ENCODE results near the gene CABP1.

DNA sequence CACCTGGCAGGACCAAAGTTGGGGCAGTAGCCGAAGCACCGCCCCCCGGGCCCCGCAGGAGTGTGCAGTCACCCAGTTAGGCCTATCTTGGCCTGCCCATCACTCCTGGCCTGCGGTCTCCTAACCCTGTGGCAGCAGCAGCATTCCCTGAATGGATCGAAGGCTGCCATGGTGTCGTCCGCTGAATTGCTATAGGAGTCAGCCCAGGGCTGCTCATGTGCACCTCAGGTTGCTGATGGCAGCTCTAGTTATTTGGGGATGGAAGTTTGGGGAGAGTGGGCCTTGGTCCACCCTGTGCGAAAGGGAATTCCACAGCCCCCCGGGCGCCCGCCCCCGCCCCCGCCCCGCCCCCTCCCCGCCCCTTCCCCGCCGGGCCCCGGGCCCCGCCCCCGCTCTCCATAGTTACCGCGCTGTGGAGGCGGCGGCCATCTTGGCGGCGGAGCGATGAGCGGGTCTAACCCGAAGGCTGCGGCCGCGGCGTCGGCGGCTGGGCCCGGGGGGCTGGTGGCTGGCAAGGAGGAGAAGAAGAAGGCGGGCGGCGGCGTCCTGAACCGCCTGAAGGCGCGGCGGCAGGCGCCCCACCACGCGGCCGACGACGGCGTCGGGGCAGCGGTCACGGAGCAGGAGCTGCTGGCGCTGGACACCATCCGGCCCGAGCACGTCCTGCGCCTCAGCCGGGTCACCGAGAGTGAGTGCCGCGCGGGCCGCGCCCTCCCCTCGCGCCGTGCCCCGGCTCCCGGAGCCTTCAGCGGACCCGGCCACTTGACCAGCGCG lies 69.8 kb downstream of the CABP1 start, which contains the start of gene UNC119B:
- TF ChIP-seq EZH2 (optimal IDR thresholded peaks at IDR 0.05; ENCODE audit: low read depth, low read length) = no peak
- TF ChIP-seq, protein P1, sequence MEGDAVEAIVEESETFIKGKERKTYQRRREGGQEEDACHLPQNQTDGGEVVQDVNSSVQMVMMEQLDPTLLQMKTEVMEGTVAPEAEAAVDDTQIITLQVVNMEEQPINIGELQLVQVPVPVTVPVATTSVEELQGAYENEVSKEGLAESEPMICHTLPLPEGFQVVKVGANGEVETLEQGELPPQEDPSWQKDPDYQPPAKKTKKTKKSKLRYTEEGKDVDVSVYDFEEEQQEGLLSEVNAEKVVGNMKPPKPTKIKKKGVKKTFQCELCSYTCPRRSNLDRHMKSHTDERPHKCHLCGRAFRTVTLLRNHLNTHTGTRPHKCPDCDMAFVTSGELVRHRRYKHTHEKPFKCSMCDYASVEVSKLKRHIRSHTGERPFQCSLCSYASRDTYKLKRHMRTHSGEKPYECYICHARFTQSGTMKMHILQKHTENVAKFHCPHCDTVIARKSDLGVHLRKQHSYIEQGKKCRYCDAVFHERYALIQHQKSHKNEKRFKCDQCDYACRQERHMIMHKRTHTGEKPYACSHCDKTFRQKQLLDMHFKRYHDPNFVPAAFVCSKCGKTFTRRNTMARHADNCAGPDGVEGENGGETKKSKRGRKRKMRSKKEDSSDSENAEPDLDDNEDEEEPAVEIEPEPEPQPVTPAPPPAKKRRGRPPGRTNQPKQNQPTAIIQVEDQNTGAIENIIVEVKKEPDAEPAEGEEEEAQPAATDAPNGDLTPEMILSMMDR (IDR thresholded peaks at IDR 0.05; ENCODE audit: low read length) = no peak

All from MM.1S (cell line).